Stimulated activated naive B cell treated with anti-CD40 and anti-IgM and Interleukin-4, amounts not matched to agents 10 μg/mL and 1 μg/mL and 100 μg/mL, for 72 hours (primary cell): ENCODE measurements around the gene RGS17.
A peak's percentile ranks its signal among the peaks of the same experiment; 100 is the strongest.
"Not testable (repeated sequence)": the region's sequence is repeated elsewhere in the genome, so short reads cannot be mapped to it uniquely, and the experiment has no call there.

ENCODE experiments used
- ATAC-seq, 2 donors: fragments of 150-1000 bp; cut with Tn5 transposase; replicated peaks; 2 replicates each; pipeline ENCODE4 v1.10.0; 2021; ENCODE audit warnings: moderate library complexity in 1 of 2
- DNase-seq: peaks from one replicate; pipeline ENCODE4 v3.0.0; 2021
- H3K27ac Mint-ChIP-seq: one replicate; pipeline ENCODE4 v1.8.0; 2022; ENCODE audit warnings: mild to moderate bottlenecking, mixed read lengths
- H3K27me3 Mint-ChIP-seq, 2 donors: one replicate each; pipeline ENCODE4 v1.8.0; 2022; ENCODE audit warnings: mixed read lengths in 2 of 2
- H3K36me3 Mint-ChIP-seq, 2 donors: one replicate each; pipeline ENCODE4 v1.8.0; 2022; ENCODE audit warnings: mixed read lengths in 2 of 2, mild to moderate bottlenecking in 1 of 2
- H3K4me1 Mint-ChIP-seq, 2 donors: one replicate each; pipeline ENCODE4 v1.8.0; 2022; ENCODE audit warnings: mixed read lengths in 2 of 2, mild to moderate bottlenecking in 1 of 2
- H3K4me3 Mint-ChIP-seq, 2 donors: one replicate each; pipeline ENCODE4 v1.8.0; 2022; ENCODE audit warnings: mild to moderate bottlenecking in 2 of 2, mixed read lengths in 2 of 2, moderate library complexity in 1 of 2
- H3K9me3 Mint-ChIP-seq, 2 donors: one replicate each; pipeline ENCODE4 v1.8.0; 2022; ENCODE audit warnings: mixed read lengths in 2 of 2, mild to moderate bottlenecking in 1 of 2

The RGS17 gene

GRCh38 chr6:152986978-152987377, 144.1 kb downstream of the RGS17 start:
- H3K4me3 Mint-ChIP-seq: no peak overlapping the region
- ATAC-seq: no peak

GRCh38 chr6:152985300-152985699, 145.8 kb downstream of the RGS17 start:
- not testable (repeated sequence) for DNase-seq, H3K27me3 Mint-ChIP-seq, ATAC-seq, H3K9me3 Mint-ChIP-seq, H3K27ac Mint-ChIP-seq
- H3K4me1 Mint-ChIP-seq: peaks cover 13 to 34% of the 10 kb centered on the region in 2 donors
- peak overlapping the region in 1 of 2 donors; percentile 39 for H3K4me3 Mint-ChIP-seq
- peaks cover 13 to 22% of the 10 kb centered on the region in 2 donors for H3K36me3 Mint-ChIP-seq

More at GRCh38 chr6:152986978-152987377, 144.1 kb downstream of the RGS17 start:
- H3K36me3 Mint-ChIP-seq: peaks cover 16 to 24% of the 10 kb centered on the region in 2 donors
- no peak overlapping the region for H3K27ac Mint-ChIP-seq
- peaks cover 7 to 22% of the 10 kb centered on the region in 2 donors for H3K4me1 Mint-ChIP-seq
- no peak for DNase-seq
- H3K27me3 Mint-ChIP-seq: no peaks in the 10 kb centered on the region
- no peaks in the 10 kb centered on the region for H3K9me3 Mint-ChIP-seq

- ATAC-seq: peak; percentile 49
- Mint-ChIP-seq H3K36me3 (peaks cover 9 to 24% of the 10 kb centered on the region in 2 donors), H3K27me3 (no peaks in the 10 kb centered on the region), H3K4me1 (peaks cover 17 to 38% of the 10 kb centered on the region in 2 donors), H3K4me3 (peak overlapping the region; percentile 87 to 96), H3K27ac (peak overlapping the region; percentile 98), H3K9me3 (no peaks in the 10 kb centered on the region)
- peak; percentile 32 for DNase-seq
These were observed 146.6 kb downstream of the RGS17 start for GRCh38 chr6:152984513-152984872.

- peak; percentile 64 for DNase-seq
- ATAC-seq: peak; percentile 44 to 50
- peaks cover 9 to 28% of the 10 kb centered on the region in 2 donors for H3K36me3 Mint-ChIP-seq
- H3K9me3 Mint-ChIP-seq: no peaks in the 10 kb centered on the region
- H3K4me3 Mint-ChIP-seq: peak overlapping the region; percentile 87 to 96
- H3K4me1 Mint-ChIP-seq: peaks cover 17 to 38% of the 10 kb centered on the region in 2 donors
- no peaks in the 10 kb centered on the region for H3K27me3 Mint-ChIP-seq
- H3K27ac Mint-ChIP-seq: peak overlapping the region; percentile 98
These were observed 147.2 kb downstream of the RGS17 start for GRCh38 chr6:152983637-152984512.

GRCh38 chr6:152982904-152983636, 148.0 kb downstream of the RGS17 start, which contains the start of gene FBXO5:
Gene FBXO5 (minus strand): TSS chr6:152983041. CDS start chr6:152982959, 82 bp downstream.
- Mint-ChIP-seq H3K9me3 (no peaks in the 10 kb centered on the region), H3K27ac (peak within 1 kb of the TSS; percentile 98), H3K4me1 (peaks cover 17 to 38% of the 10 kb centered on the region in 2 donors), H3K27me3 (no peaks in the 10 kb centered on the region), H3K36me3 (peaks cover 9 to 28% of the 10 kb centered on the region in 2 donors), H3K4me3 (peak within 1 kb of the TSS; percentile 87 to 96)
- DNase-seq (peak; percentile 98), ATAC-seq (peak; percentile 85 to 89)

- H3K27ac Mint-ChIP-seq: peak overlapping the region; percentile 98
- ATAC-seq: no peak
- peak overlapping the region; percentile 87 to 96 for H3K4me3 Mint-ChIP-seq
- H3K9me3 Mint-ChIP-seq: no peaks in the 10 kb centered on the region
- H3K36me3 Mint-ChIP-seq: peaks cover 9 to 26% of the 10 kb centered on the region in 2 donors
- no peaks in the 10 kb centered on the region for H3K27me3 Mint-ChIP-seq
- peaks cover 16 to 37% of the 10 kb centered on the region in 2 donors for H3K4me1 Mint-ChIP-seq
- no peak for DNase-seq
These were observed 148.8 kb downstream of the RGS17 start for GRCh38 chr6:152981989-152982903.

- ATAC-seq: no peak
- no peak overlapping the region for H3K27ac Mint-ChIP-seq
- no peak for DNase-seq
- no peaks in the 10 kb centered on the region for H3K9me3 Mint-ChIP-seq
- H3K27me3 Mint-ChIP-seq: no peaks in the 10 kb centered on the region
- peaks cover 13 to 32% of the 10 kb centered on the region in 2 donors for H3K4me1 Mint-ChIP-seq
- peak overlapping the region in 1 of 2 donors; percentile 23 for H3K4me3 Mint-ChIP-seq
- H3K36me3 Mint-ChIP-seq: peaks cover 6 to 25% of the 10 kb centered on the region in 2 donors
These were observed 149.9 kb downstream of the RGS17 start for GRCh38 chr6:152981219-152981618.

- Mint-ChIP-seq H3K27me3 (no peaks in the 10 kb centered on the region), H3K4me3 (peak overlapping the region; percentile 20 to 27), H3K9me3 (no peaks in the 10 kb centered on the region), H3K27ac (no peak overlapping the region), H3K4me1 (peaks cover 15 to 32% of the 10 kb centered on the region in 2 donors), H3K36me3 (peaks cover 6 to 22% of the 10 kb centered on the region in 2 donors)
- no peak for DNase-seq
- ATAC-seq: no peak
These were observed 150.4 kb downstream of the RGS17 start for GRCh38 chr6:152980656-152981055.

GRCh38 chr6:152979116-152979515, 152.0 kb downstream of the RGS17 start:
- peaks cover 16 to 26% of the 10 kb centered on the region in 2 donors for H3K4me1 Mint-ChIP-seq
- peaks cover 11 to 26% of the 10 kb centered on the region in 2 donors for H3K36me3 Mint-ChIP-seq
- DNase-seq (no peak), ATAC-seq (no peak)
- peaks cover 0 to 2% of the 10 kb centered on the region in 2 donors for H3K9me3 Mint-ChIP-seq
- no peak overlapping the region for H3K4me3 Mint-ChIP-seq
- no peak overlapping the region for H3K27ac Mint-ChIP-seq
- no peaks in the 10 kb centered on the region for H3K27me3 Mint-ChIP-seq

GRCh38 chr6:152978058-152978457, 153.0 kb downstream of the RGS17 start:
- no peaks in the 10 kb centered on the region for H3K27me3 Mint-ChIP-seq
- DNase-seq (no peak), ATAC-seq (no peak)
- H3K4me3 Mint-ChIP-seq: no peak overlapping the region
- H3K36me3 Mint-ChIP-seq: peaks cover 11 to 31% of the 10 kb centered on the region in 2 donors
- H3K4me1 Mint-ChIP-seq: peaks cover 16 to 26% of the 10 kb centered on the region in 2 donors
- peaks cover 0 to 2% of the 10 kb centered on the region in 2 donors for H3K9me3 Mint-ChIP-seq
- H3K27ac Mint-ChIP-seq: no peak overlapping the region

- peaks cover 0 to 2% of the 10 kb centered on the region in 2 donors for H3K9me3 Mint-ChIP-seq
- H3K27ac Mint-ChIP-seq: no peak overlapping the region
- peaks cover 11 to 34% of the 10 kb centered on the region in 2 donors for H3K36me3 Mint-ChIP-seq
- DNase-seq: no peak
- no peak for ATAC-seq
- peaks cover 16 to 26% of the 10 kb centered on the region in 2 donors for H3K4me1 Mint-ChIP-seq
- no peak overlapping the region for H3K4me3 Mint-ChIP-seq
- H3K27me3 Mint-ChIP-seq: no peaks in the 10 kb centered on the region
These were observed 153.5 kb downstream of the RGS17 start for GRCh38 chr6:152977556-152977955.

GRCh38 chr6:152976749-152977148, 154.3 kb downstream of the RGS17 start:
- Mint-ChIP-seq H3K27me3 (no peaks in the 10 kb centered on the region), H3K4me3 (no peak overlapping the region), H3K9me3 (peaks cover 0 to 2% of the 10 kb centered on the region in 2 donors), H3K4me1 (peaks cover 16 to 21% of the 10 kb centered on the region in 2 donors), H3K36me3 (peaks cover 12 to 34% of the 10 kb centered on the region in 2 donors), H3K27ac (no peak overlapping the region)
- no peak for DNase-seq
- no peak for ATAC-seq

GRCh38 chr6:152975204-152975915, 155.7 kb downstream of the RGS17 start:
- Mint-ChIP-seq H3K4me3 (no peak overlapping the region), H3K27ac (no peak overlapping the region), H3K36me3 (peaks cover 19 to 36% of the 10 kb centered on the region in 2 donors), H3K4me1 (peaks cover 10 to 12% of the 10 kb centered on the region in 2 donors), H3K27me3 (no peaks in the 10 kb centered on the region), H3K9me3 (peaks cover 0 to 2% of the 10 kb centered on the region in 2 donors)
- ATAC-seq (no peak), DNase-seq (no peak)
